GM19023 (cell line): ENCODE measurements around the gene UBA3.

ENCODE experiments used
- ATAC-seq: cut with Tn5 transposase; IDR thresholded peaks from one replicate; pipeline ENCODE4 v1.9.1; 2021; ENCODE audit warnings: mild to moderate bottlenecking, moderate library complexity; ENCODE audit not compliant: unreplicated experiment

The UBA3 gene

GRCh38 chr3:69013253-69014021, 66.7 kb downstream of the UBA3 start, which contains the start of gene EOGT:
TSS of gene EOGT (minus strand) at chr3:69013684. CDS start at chr3:69009846, 3,838 bp downstream.
- ATAC-seq: peak; percentile 83

DNA sequence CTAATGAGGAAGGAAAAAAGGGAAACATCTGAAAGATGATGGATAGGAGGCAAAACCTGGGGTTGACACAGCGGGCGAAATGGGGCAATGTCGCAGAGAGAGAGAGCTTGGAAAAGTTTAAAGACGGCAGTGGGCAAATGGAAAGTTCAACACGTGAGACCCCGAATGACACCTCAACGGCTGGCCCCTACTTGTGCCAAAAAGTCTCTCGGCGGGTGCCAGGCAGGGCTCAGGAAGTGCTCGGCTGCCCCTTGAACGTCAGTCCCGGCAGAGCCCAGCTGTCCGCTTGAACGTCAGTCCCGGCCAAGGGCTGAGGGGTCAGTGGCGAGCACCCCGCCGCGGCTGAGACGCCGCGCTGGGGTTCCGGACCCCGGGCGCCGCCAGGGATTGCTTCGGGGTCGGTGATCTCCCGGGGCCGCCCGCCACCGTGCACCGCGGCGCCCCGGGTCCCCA, 67.3 kb downstream of the UBA3 start:
- peak; percentile 51 for ATAC-seq

DNA sequence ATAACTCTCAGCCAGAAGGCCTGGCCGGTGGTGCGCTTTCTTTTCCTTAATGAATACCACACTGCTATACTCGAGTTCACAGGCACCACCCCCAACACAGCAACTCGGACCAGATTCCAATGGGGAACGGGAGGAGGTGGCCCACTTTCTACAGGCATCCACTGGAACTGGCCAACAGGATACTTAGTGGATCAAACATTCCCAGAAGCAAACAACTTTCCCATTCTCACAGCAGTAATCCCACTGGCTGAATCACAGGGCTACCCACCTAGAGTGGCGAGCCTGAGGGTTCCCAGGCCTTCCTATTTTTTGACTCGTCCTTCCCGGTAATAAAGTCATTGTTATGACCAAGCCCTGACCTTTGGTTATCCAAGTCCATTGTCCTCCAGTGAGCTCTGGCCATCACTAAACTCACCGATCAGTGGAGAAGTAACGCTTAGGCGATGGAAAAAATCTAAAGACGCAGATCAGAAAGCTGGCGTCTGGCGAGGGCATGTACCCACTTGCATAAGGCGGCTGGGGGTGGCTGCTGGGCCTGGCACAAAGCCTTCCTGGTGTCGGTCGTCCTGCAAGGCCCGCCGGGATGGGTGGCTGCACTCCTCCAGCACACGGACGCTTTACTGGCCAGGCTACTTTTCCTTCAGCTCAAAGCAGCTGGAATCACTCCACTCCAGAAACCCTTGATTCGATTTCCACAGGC, 67.9 kb downstream of the UBA3 start:
- ATAC-seq: no peak

DNA sequence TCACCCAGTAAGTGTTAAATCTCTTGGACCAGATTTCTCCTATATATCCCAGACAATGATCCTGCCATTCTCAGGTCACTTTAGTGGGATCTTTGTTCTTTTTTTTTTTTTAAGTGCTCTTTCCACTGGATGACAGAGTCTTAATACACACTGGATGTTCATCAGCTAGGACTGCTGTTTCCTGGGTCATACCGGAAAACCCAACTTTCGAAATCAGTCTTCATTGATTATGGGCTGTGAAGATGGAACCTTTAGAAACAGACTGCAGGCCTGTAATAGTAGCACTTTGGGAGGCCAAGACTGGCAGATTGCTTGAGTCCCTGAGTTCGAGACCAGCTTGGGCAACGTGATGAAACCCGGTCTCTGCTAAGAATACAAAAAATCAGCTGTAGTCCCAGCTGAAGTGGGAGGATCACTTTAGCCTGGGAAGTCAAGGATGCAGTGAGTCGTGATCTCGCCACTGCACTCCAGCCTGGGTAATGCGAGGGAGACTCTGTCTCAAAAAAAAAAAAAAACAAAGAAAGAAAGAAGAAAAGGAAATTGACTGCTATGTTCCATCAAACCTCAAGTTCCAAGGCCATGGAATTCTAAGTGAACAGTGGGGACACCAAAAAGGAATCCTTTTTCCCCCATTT, 69.0 kb downstream of the UBA3 start:
- ATAC-seq: no peak

GRCh38 chr3:69009559-69010410, 70.4 kb downstream of the UBA3 start:
- no peak for ATAC-seq

- ATAC-seq: no peak
These were observed 71.2 kb downstream of the UBA3 start for GRCh38 chr3:69008980-69009379.

DNA sequence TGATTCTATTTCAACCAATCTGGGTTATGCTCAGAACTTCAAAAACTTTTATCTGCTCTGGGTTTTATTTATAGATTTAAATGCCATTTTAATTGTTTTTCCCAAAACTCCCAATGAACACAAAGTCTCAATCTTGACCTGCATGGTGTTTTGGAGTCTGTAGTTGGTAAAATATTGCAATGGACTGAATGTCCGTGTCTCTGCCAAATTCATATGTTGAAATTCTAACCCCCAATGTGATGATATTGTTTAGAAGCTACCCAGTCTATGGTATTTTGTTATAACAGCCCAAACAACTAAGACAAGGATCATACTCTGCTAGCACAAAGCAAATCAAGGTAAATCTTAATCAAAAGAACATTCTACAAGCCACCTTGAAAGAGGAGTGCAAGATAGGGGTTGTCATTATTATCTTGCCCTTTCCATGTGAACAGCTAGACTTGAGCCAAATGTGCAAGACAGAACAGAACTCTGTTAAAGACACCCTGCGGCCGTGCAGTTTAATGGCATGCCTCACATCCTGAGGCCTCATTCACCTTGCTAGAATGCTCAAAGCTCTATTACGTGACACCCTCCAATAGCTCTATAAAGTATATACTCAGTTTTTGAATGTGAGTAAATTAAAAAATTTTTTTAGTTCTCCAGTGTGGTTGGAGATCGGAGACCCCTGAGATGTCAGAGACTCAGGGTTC, 74.2 kb downstream of the UBA3 start:
- no peak for ATAC-seq

DNA sequence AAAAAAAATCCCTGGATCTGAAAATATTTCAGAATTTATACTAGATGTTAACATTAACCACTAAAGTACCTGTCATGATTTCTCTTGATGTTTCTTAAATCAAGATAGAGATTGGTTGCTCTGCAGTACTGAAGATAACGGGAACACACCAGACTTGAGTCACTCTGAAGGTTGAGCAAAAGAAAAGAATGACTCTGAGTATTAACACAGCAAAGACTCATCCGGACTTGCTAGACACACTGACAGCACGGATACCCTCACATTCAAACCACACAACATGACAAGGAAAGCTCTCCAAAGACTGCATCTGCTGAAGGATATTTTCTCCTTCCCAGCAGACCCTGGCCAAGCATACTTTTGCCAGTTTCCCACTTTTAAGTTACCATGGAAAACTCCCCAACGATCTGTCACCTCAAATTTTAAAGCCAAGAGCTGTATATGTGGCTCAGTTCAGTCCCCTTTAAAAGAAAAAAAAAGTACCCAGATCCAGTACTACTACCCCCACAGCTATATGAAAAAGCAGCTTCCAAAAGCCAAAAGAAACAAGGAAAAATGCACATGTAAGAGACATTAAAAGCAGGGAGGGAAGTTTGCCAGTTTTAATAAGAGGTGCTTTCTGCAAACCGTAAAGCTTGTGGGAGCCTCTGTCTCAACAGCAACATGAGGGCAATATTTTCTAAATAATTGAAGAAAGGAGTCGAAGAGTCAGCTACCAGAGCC, 74.9 kb downstream of the UBA3 start:
- no peak for ATAC-seq
